OCI-LY1 (cell line): ENCODE measurements around the gene PLSCR2.

ENCODE experiments used
- CTCF ChIP-seq: fragments of 200-600 bp; sonication (generic), shearing (Covaris generic); IDR thresholded peaks from 2 replicates; pipeline ENCODE4 v1.5.1; 2017; ENCODE audit warnings: mild to moderate bottlenecking, antibody characterized with exemption, low read length, moderate library complexity, mixed read lengths
- EZH2 ChIP-seq: fragments of 200-600 bp; sonication (generic), shearing (Covaris generic); IDR thresholded peaks from 2 replicates; pipeline ENCODE4 v1.8.0; 2017; ENCODE audit warnings: borderline replicate concordance, mixed run types, mild to moderate bottlenecking, antibody characterized with exemption, low read length, moderate library complexity, mixed read lengths

- TF ChIP-seq CTCF: no peak
- no peak for TF ChIP-seq EZH2
These were observed 27.4 kb upstream of the PLSCR2 start for GRCh38 chr3:146496726-146497125.
